ENCODE results near the gene DECR2.
"Not testable (repeated sequence)": the region's sequence is repeated elsewhere in the genome, so short reads cannot be mapped to it uniquely, and the experiment has no call there.

DNA sequence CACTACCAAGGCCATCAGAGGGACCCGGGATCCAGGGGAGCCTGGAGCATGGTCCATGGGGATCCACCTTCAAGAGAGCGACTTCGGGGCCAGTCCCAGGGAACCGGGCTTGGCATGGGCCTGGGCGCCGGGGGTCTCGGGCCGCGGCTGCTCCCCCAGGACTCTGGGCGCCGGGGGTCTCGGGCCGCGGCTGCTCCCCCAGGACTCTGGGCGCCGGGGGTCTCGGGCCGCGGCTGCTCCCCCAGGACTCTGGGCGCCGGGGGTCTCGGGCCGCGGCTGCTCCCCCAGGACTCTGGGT is 39.0 kb upstream of the DECR2 start:
- TF ChIP-seq, protein P1, sequence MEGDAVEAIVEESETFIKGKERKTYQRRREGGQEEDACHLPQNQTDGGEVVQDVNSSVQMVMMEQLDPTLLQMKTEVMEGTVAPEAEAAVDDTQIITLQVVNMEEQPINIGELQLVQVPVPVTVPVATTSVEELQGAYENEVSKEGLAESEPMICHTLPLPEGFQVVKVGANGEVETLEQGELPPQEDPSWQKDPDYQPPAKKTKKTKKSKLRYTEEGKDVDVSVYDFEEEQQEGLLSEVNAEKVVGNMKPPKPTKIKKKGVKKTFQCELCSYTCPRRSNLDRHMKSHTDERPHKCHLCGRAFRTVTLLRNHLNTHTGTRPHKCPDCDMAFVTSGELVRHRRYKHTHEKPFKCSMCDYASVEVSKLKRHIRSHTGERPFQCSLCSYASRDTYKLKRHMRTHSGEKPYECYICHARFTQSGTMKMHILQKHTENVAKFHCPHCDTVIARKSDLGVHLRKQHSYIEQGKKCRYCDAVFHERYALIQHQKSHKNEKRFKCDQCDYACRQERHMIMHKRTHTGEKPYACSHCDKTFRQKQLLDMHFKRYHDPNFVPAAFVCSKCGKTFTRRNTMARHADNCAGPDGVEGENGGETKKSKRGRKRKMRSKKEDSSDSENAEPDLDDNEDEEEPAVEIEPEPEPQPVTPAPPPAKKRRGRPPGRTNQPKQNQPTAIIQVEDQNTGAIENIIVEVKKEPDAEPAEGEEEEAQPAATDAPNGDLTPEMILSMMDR (IDR thresholded peaks at IDR 0.05) = not testable (repeated sequence)
- TF ChIP-seq POLR2A (IDR thresholded peaks at IDR 0.05) = not testable (repeated sequence)
